GM23338 (cell line): ENCODE measurements around the gene UBE2H. TPM values are rescaled to one million over a fixed set of nuclear protein-coding genes. Genes with fewer than 3 reads are reported as not detected.

Experiments
- ETS1 ChIP-seq: IDR thresholded peaks from 2 replicates; pipeline ENCODE4 v1.6.1; 2016; ENCODE audit warnings: antibody characterized with exemption
- EZH2phosphoT487 ChIP-seq: fragments of 200-600 bp; sonication (generic); IDR thresholded peaks from one replicate; pipeline ENCODE4 v1.8.1; 2018; ENCODE audit warnings: antibody characterized with exemption; ENCODE audit not compliant: unreplicated experiment
- JUNB ChIP-seq: IDR thresholded peaks from one replicate; pipeline ENCODE4 v1.6.1; 2016; ENCODE audit warnings: antibody characterized with exemption; ENCODE audit not compliant: unreplicated experiment
- NANOG ChIP-seq: IDR thresholded peaks from 2 replicates; pipeline ENCODE4 v1.6.1; 2016; ENCODE audit warnings: antibody characterized with exemption, borderline replicate concordance
- POLR2AphosphoS5 ChIP-seq: IDR thresholded peaks from 2 replicates; pipeline ENCODE4 v1.6.1; 2016; ENCODE audit warnings: antibody characterized with exemption, low read depth
- STAT1 ChIP-seq: IDR thresholded peaks from one replicate; pipeline ENCODE4 v1.6.1; 2016; ENCODE audit warnings: antibody characterized with exemption; ENCODE audit not compliant: unreplicated experiment
- ZNF331 ChIP-seq: fragments of 250-450 bp; sonication (Bioruptor Pico); IDR thresholded peaks from 2 replicates; pipeline ENCODE4 v1.5.0; 2020; ENCODE audit warnings: low read depth, mild to moderate bottlenecking, moderate library complexity
- ZNF462 ChIP-seq: fragments of 250-450 bp; sonication (Bioruptor Pico); IDR thresholded peaks from 2 replicates; pipeline ENCODE4 v1.5.0; 2020; ENCODE audit warnings: mild to moderate bottlenecking, moderate library complexity
- polyA plus RNA-seq: library from polyadenylated mRNA; unstranded; fragments of >200 nt; fragmentation: Nextera tagmentation; extraction: Ambion mirVana; gene quantifications from 2 replicates; pipeline ENCODE4 v1.2.1, GENCODE V29; 2016
- total RNA-seq: library from RNA; depleted of rRNA; stranded (reverse); fragments of >200 nt; shearing (Covaris generic); gene quantifications from 2 replicates; pipeline ENCODE4 v1.2.3, GENCODE V29; 2014

Gene UBE2H
- total and polyA plus RNA-seq, 2 experiments from 2014 or later, result 40.8 to 86.5 TPM

GRCh38 chr7:129804890-129805719 lies 147.7 kb downstream of the UBE2H start (continued):
- TF ChIP-seq ZNF462 (CRISPR knock-in tag) (no peak), POLR2AphosphoS5 (no peak), ZNF331 (CRISPR knock-in tag) (no peak), STAT1 (no peak), NANOG (no peak), ETS1 (no peak), JUNB (no peak), EZH2phosphoT487 (no peak)
